OCI-LY7 (cell line): ENCODE data around the gene GHDC. TPM values are rescaled to one million over a fixed set of nuclear protein-coding genes. Genes with fewer than 3 reads are reported as not detected.

Experiments
- BruUV-seq: library from RNA; stranded (reverse); fragments of 400-500 nt; replicated peaks from 2 replicates; lab custom pipeline; 2021; lab: Mats Ljungman, UMichigan
- CTCF ChIA-PET: fragments of 300-600 bp; sonication (Branson Sonifier 250); formaldehyde crosslinking; loops from one replicate; lab custom pipeline; 2022; ENCODE audit warnings: antibody characterized with exemption; ENCODE audit not compliant: unreplicated experiment; lab: Charles Lee
- POLR2A ChIA-PET: fragments of 300-600 bp; sonication (Branson Sonifier 250); formaldehyde crosslinking; loops from one replicate; lab custom pipeline; 2022; ENCODE audit warnings: antibody characterized with exemption; lab: Charles Lee
- DNase-seq: peaks from one replicate; pipeline ENCODE4 v3.0.0-alpha.2; 2015; ENCODE audit warnings: low spot score
- H2AFZ ChIP-seq: fragments of 200-600 bp; sonication (generic), shearing (Covaris generic); 2 replicates; pipeline ENCODE4 v1.6.1; 2014; ENCODE audit warnings: mild to moderate bottlenecking, antibody characterized with exemption, low read length, moderate library complexity
- H3K27ac ChIP-seq: fragments of 200-600 bp; sonication (generic); 2 replicates; pipeline ENCODE4 v1.5.1; 2014; ENCODE audit warnings: mixed run types, low read depth, mild to moderate bottlenecking, moderate library complexity, low read length, inconsistent platforms; ENCODE audit not compliant: poor library complexity, severe bottlenecking
- H3K36me3 ChIP-seq: fragments of 200-600 bp; sonication (generic); 2 replicates; pipeline ENCODE4 v1.6.1; 2014; ENCODE audit warnings: mild to moderate bottlenecking, antibody characterized with exemption, low read length, moderate library complexity, mixed read lengths; ENCODE audit not compliant: insufficient read depth
- H3K4me1 ChIP-seq: fragments of 200-600 bp; sonication (generic); 2 replicates; pipeline ENCODE4 v1.5.1; 2014; ENCODE audit warnings: mild to moderate bottlenecking, low read length; ENCODE audit not compliant: insufficient read depth, poor library complexity, severe bottlenecking
- H3K4me2 ChIP-seq: fragments of 200-600 bp; sonication (generic); 2 replicates; pipeline ENCODE4 v1.6.1; 2014; ENCODE audit warnings: mild to moderate bottlenecking, low read length
- H3K4me3 ChIP-seq: fragments of 200-600 bp; sonication (generic); 2 replicates; pipeline ENCODE4 v1.5.1; 2014; ENCODE audit warnings: mild to moderate bottlenecking, low read depth, low read length; ENCODE audit not compliant: poor library complexity, severe bottlenecking
- H3K79me2 ChIP-seq: fragments of 200-600 bp; sonication (generic); 2 replicates; pipeline ENCODE4 v1.6.1; 2016; ENCODE audit warnings: low read depth, mild to moderate bottlenecking, low read length, moderate library complexity, mixed read lengths; ENCODE audit not compliant: insufficient read depth
- H3K9me2 ChIP-seq: fragments of 200-600 bp; sonication (generic); 2 replicates; pipeline ENCODE4 v1.6.1; 2016; ENCODE audit warnings: mild to moderate bottlenecking, low read length, mixed read lengths; ENCODE audit not compliant: insufficient read depth
- H3K9me3 ChIP-seq: fragments of 200-600 bp; sonication (generic); 2 replicates; pipeline ENCODE4 v1.6.1; 2014; ENCODE audit warnings: mild to moderate bottlenecking, mixed run types, low read length, mixed read lengths
- H4K20me1 ChIP-seq: fragments of 200-600 bp; sonication (generic); 2 replicates; pipeline ENCODE4 v1.6.1; 2014; ENCODE audit warnings: mild to moderate bottlenecking, antibody characterized with exemption, low read length, moderate library complexity, mixed read lengths; ENCODE audit not compliant: insufficient read depth
- CTCF ChIP-seq: fragments of 200-600 bp; sonication (generic); conservative IDR thresholded peaks from 2 replicates; pipeline ENCODE4 v1.5.1; 2014; ENCODE audit warnings: mild to moderate bottlenecking, antibody characterized with exemption, low read length, moderate library complexity, mixed read lengths
- EZH2phosphoT487 ChIP-seq: fragments of 200-600 bp; sonication (generic); IDR thresholded peaks from 2 replicates; pipeline ENCODE4 v1.6.1; 2018; ENCODE audit warnings: low read depth, borderline replicate concordance, mild to moderate bottlenecking, mixed run types, antibody characterized with exemption, low read length, moderate library complexity, mixed read lengths
- intact Hi-C: fragments of 100-400 bp; cut with micrococcal nuclease; formaldehyde crosslinking; loops from one replicate; pipeline ENCODE4 v1.10.0; 2022; ENCODE audit not compliant: unreplicated experiment
- total RNA-seq, 2 experiments: library from RNA; depleted of rRNA in 1 of 2; stranded (reverse); fragments of >200 nt in 1 of 2; shearing (Covaris generic) in 1 of 2; gene quantifications; 2 replicates each; pipeline ENCODE4 v1.2.3, GENCODE V29; 2014 to 2022

GHDC gene
- total RNA-seq, 2 experiments from 2014 or later, result 30.0 to 33.2 TPM

DNA sequence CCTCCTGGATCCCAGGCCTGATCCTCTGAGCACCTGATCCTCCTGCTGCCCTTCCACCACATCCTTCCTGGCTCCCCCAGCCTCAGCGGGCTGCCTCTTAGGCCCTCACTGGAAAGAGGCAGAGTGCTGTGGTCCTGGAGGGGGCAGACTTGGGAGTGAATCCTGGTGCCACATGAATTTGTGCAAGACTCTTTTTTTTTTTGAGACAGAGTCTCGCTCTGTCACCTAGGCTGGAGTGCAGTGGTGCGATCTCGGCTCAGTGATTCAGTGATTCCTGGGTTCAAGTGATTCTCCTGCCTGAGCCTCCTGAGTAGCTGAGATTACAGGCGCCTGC lies 3.1 kb downstream of the GHDC start:
- Histone ChIP-seq H3K4me2 (no peak overlapping the region), H3K9me2 (no peaks in the 10 kb centered on the region), H3K4me3 (no peak overlapping the region), H3K79me2 (no peaks in the 10 kb centered on the region; the same call in 1 of the 2 replicates), H2AFZ (no peak overlapping the region), H3K27ac (no peak overlapping the region), H3K9me3 (no peaks in the 10 kb centered on the region), H4K20me1 (no peaks in the 10 kb centered on the region), H3K4me1 (peaks cover 12% of the 10 kb centered on the region), H3K36me3 (no peaks in the 10 kb centered on the region)
- POLR2A ChIA-PET, result no interaction called here
- BruUV-seq, result no TSS peak
- intact Hi-C loops, result no loop called here
- no peak for DNase-seq
- CTCF ChIA-PET, result no interaction called here
- TF ChIP-seq EZH2phosphoT487 (no peak), CTCF (no peak)

- Histone ChIP-seq H3K36me3 (no peaks in the 10 kb centered on the region), H3K4me3 (no peak overlapping the region), H3K27ac (no peak overlapping the region), H3K9me3 (no peaks in the 10 kb centered on the region), H4K20me1 (no peaks in the 10 kb centered on the region), H3K79me2 (no peaks in the 10 kb centered on the region; the same call in 1 of the 2 replicates), H3K9me2 (no peaks in the 10 kb centered on the region), H2AFZ (no peak overlapping the region), H3K4me1 (peaks cover 12% of the 10 kb centered on the region), H3K4me2 (no peak overlapping the region)
- intact Hi-C loops, result no loop called here
- TF ChIP-seq EZH2phosphoT487 (no peak), CTCF (no peak)
- BruUV-seq, result no TSS peak
- CTCF ChIA-PET, result no interaction called here
- no peak for DNase-seq
- POLR2A ChIA-PET, result interaction anchor here (0.6 kb wide), 3 partner anchors 85 to 227 kb away, joined by 3 to 4 read pairs (median 3); no protein-coding TSS in a partner anchor
Observed at GRCh38 chr17:42190491-42191274, 3.6 kb downstream of the GHDC start.

DNA sequence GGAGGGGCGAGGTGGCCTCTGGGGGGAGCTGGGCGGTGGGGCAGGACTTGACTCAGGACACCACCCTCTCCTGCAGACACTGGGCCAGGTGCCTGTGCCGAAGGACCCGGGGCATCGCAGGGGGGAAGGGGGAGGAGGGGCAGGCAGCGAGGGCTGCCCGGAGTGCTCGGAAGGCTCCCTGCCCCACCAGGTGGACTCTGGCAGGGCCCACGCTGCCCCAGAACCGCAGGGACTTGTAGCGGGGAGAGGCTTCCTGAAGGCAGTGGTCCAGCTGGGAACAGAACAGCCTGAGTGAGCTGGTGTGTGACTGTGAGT lies 4.7 kb downstream of the GHDC start:
- Histone ChIP-seq H3K9me3 (no peaks in the 10 kb centered on the region), H3K27ac (no peak overlapping the region), H3K79me2 (no peaks in the 10 kb centered on the region; the same call in 1 of the 2 replicates), H3K9me2 (no peaks in the 10 kb centered on the region), H3K4me2 (no peak overlapping the region), H3K4me1 (peaks cover 13% of the 10 kb centered on the region), H2AFZ (no peak overlapping the region), H3K4me3 (no peak overlapping the region), H3K36me3 (no peaks in the 10 kb centered on the region), H4K20me1 (no peaks in the 10 kb centered on the region)
- ChIA-PET POLR2A (interaction anchor here (0.6 kb wide), 2 partner anchors 84 to 228 kb away, joined by 3 to 4 read pairs; no protein-coding TSS in a partner anchor), CTCF (no interaction called here)
- no TSS peak for BruUV-seq
- DNase-seq, result no peak
- TF ChIP-seq CTCF (no peak), EZH2phosphoT487 (no peak)
- intact Hi-C loops, result loop anchor here (10.0 kb wide), 1 partner anchor 215 kb away; no protein-coding TSS in a partner anchor
